K562 (cell line): ENCODE data around the gene C11orf91. TPM values are rescaled to one million over a fixed set of nuclear protein-coding genes. Genes with fewer than 3 reads are reported as not detected.

Experiments
- ATAC-seq: fragments of 200-7000 bp; cut with Tn5 transposase; 3 replicates; pipeline ENCODE4 v1.9.1; 2020; ENCODE audit warnings: moderate library complexity
- BruUV-seq: library from RNA; stranded (reverse); fragments of 400-500 nt; replicated peaks from 2 replicates; lab custom pipeline; 2021; lab: Mats Ljungman, UMichigan
- CTCF ChIA-PET: fragments of 300-600 bp; formaldehyde crosslinking; extraction: SDS; loops from one replicate; lab custom pipeline; 2021; ENCODE audit warnings: low intra/inter-chr PET ratio; lab: Yijun Ruan, JAX
- POLR2A ChIA-PET: fragments of 300-600, 350-650 bp; sonication (Branson Sonifier 250); formaldehyde crosslinking; extraction: SDS; loops from one replicate; lab custom pipeline; 2021; ENCODE audit warnings: antibody characterized with exemption, inconsistent platforms; lab: Yijun Ruan, JAX
- DNase-seq, 4 experiments: peaks; one replicate each; pipeline versions ENCODE4 v3.0.0 to v3.0.0-alpha.2; 2011 to 2018; ENCODE audit warnings: low spot score in 3 of 4, mixed read lengths in 3 of 4; ENCODE audit errors: extremely low read depth in 1 of 4
- FAIRE-seq: peaks from 2 replicates; lab custom pipeline; 2011; peaks lifted over from hg19 to GRCh38; lab: Jason Lieb, UNC
- H2AFZ ChIP-seq: 2 replicates; pipeline ENCODE4 v1.6.0; 2011; ENCODE audit warnings: low read depth, low read length, control low read depth, inconsistent platforms
- H3K27ac ChIP-seq: fragments of 200-600 bp; 3 replicates; pipeline ENCODE4 v1.8.0; 2011; ENCODE audit warnings: low read depth, mild to moderate bottlenecking, control low read depth, inconsistent platforms, low read length, moderate library complexity, mixed read lengths; ENCODE audit errors: extremely low read depth
- H3K27me3 ChIP-seq, 2 experiments: fragments of 300-600 bp in 1 of 2; 2 replicates in 1 of 2; 3 replicates in 1 of 2; pipeline versions ENCODE4 v1.6.0 to v1.8.0; 2011; ENCODE audit warnings: inconsistent platforms in 2 of 2, low read length in 2 of 2, mild to moderate bottlenecking in 1 of 2, mixed read lengths in 1 of 2, moderate library complexity in 1 of 2; ENCODE audit not compliant: control insufficient read depth in 2 of 2, insufficient read depth in 2 of 2
- H3K36me3 ChIP-seq: fragments of 300-600 bp; 3 replicates; pipeline ENCODE4 v1.8.0; 2011; ENCODE audit warnings: mild to moderate bottlenecking, low read length, inconsistent platforms; ENCODE audit not compliant: control insufficient read depth, insufficient read depth
- H3K4me1 ChIP-seq, 2 experiments: fragments of 200-600 bp in 1 of 2; replicated peaks in 1 of 2; 2 replicates in 1 of 2; 3 replicates in 1 of 2; pipeline versions ENCODE4 v1.5.1 to v1.8.0; 2011; ENCODE audit warnings: inconsistent platforms in 2 of 2, low read length in 2 of 2, mild to moderate bottlenecking in 1 of 2, mixed read lengths in 1 of 2, moderate library complexity in 1 of 2; ENCODE audit not compliant: control insufficient read depth in 2 of 2, insufficient read depth in 2 of 2
- H3K4me2 ChIP-seq: 2 replicates; pipeline ENCODE4 v1.6.1; 2011; ENCODE audit warnings: low read length, control low read depth, inconsistent platforms, mixed read lengths; ENCODE audit not compliant: insufficient read depth
- H3K4me3 ChIP-seq: fragments of 200-600 bp; sonication (generic), shearing (Covaris generic); 2 replicates; pipeline ENCODE4 v1.5.1; 2016; ENCODE audit warnings: control low read depth, inconsistent platforms
- H3K79me2 ChIP-seq: fragments of 200-600 bp; 3 replicates; pipeline ENCODE4 v1.8.0; 2011; ENCODE audit warnings: low read length, inconsistent platforms; ENCODE audit not compliant: control insufficient read depth, insufficient read depth
- H3K9ac ChIP-seq, 2 experiments: 2 replicates each; pipeline versions ENCODE4 v1.6.0 to v1.6.1; 2011; ENCODE audit warnings: low read depth in 2 of 2, low read length in 2 of 2, control low read depth in 1 of 2, inconsistent platforms in 1 of 2, mild to moderate bottlenecking in 1 of 2, mixed read lengths in 1 of 2; ENCODE audit not compliant: insufficient read depth in 1 of 2
- H3K9me1 ChIP-seq: one replicate; pipeline ENCODE4 v1.6.0; 2011; ENCODE audit warnings: inconsistent platforms, mild to moderate bottlenecking, low read length, moderate library complexity; ENCODE audit not compliant: control insufficient read depth, insufficient read depth
- H3K9me3 ChIP-seq: replicated peaks from 2 replicates; pipeline ENCODE4 v1.5.1; 2011; ENCODE audit warnings: low read depth, low read length, inconsistent platforms; ENCODE audit not compliant: control insufficient read depth, insufficient read depth
- H4K20me1 ChIP-seq: replicated peaks from 2 replicates; pipeline ENCODE4 v1.6.1; 2011; ENCODE audit warnings: low read length, inconsistent platforms, mixed read lengths; ENCODE audit not compliant: control insufficient read depth, insufficient read depth
- CHD7 ChIP-seq: fragments of 200-600 bp; sonication (generic); IDR thresholded peaks from one replicate; pipeline ENCODE4 v1.6.1; 2012; ENCODE audit warnings: mild to moderate bottlenecking, low read depth, low read length, inconsistent platforms
- NCOA1 ChIP-seq: fragments of 450-650 bp; IDR thresholded peaks from 2 replicates; pipeline ENCODE4 v1.6.1; 2016; ENCODE audit warnings: low read depth
- RBM25 ChIP-seq: fragments of 200-400 bp; formaldehyde crosslinking; IDR thresholded peaks from 2 replicates; pipeline ENCODE4 v1.6.1; 2018; ENCODE audit warnings: low read length, low read depth, moderate library complexity; ENCODE audit not compliant: severe bottlenecking
- ZFP36 ChIP-seq: fragments of 150-350 bp; IDR thresholded peaks from 2 replicates; pipeline ENCODE4 v1.6.1; 2018; ENCODE audit warnings: low read length, low read depth; ENCODE audit not compliant: partially characterized antibody
- ZKSCAN1 ChIP-seq: fragments of 150-350 bp; IDR thresholded peaks from 2 replicates; pipeline ENCODE4 v1.6.1; 2016; ENCODE audit warnings: low read depth, low read length
- WGBS: fragments of 100-300 bp; shearing (Covaris generic); methylation state at CpG from one replicate; pipeline ENCODE4 v1.1.6; 2016; ENCODE audit warnings: low coverage, mixed read lengths; ENCODE audit not compliant: insufficient coverage; ENCODE audit errors: missing lambda C conversion rate; 5-methylcytosine and 5-hydroxymethylcytosine counted together
- in situ Hi-C: fragments of 300-500 bp; cut with MboI; formaldehyde crosslinking; loops from 4 replicates; pipeline ENCODE4 v1.15.0; 2018; ENCODE audit warnings: inconsistent platforms, mixed read lengths
- intact Hi-C: fragments of 100-400 bp; cut with micrococcal nuclease; formaldehyde crosslinking; loops from 2 replicates; pipeline ENCODE4 v1.14.2; 2022
- polyA plus RNA-seq, 8 experiments: library from polyadenylated mRNA; depleted of rRNA in 4 of 8; stranded (reverse) in 5 of 8; unstranded in 3 of 8; fragments of >200 nt; fragmentation: Nextera tagmentation in 2 of 8; fragmentation: Illumina TruSeq in 1 of 8; extraction: Ambion mirVana in 2 of 8; extraction: Trizol in 1 of 8; gene quantifications; 2 replicates each; pipeline versions ENCODE4 v1.2.1 to v1.2.3, GENCODE V29; 2011 to 2014; ENCODE audit warnings: inconsistent platforms in 1 of 8, missing spikeins in 1 of 8
- total RNA-seq, 7 experiments: library from RNA; depleted of rRNA in 6 of 7; stranded (reverse); fragments of >200 nt in 6 of 7; fragmentation: Illumina TruSeq in 2 of 7; extraction: Trizol in 2 of 7; gene quantifications; 2 replicates each; pipeline versions ENCODE4 v1.2.1 to v1.2.3, GENCODE V29; 2011 to 2021; ENCODE audit warnings: low replicate concordance in 1 of 7

C11orf91 gene
- total and polyA plus RNA-seq, 9 of the 15 experiments (the other 6 are each of a cell fraction or from before 2014, with no cell fraction given), result not detected

DNA sequence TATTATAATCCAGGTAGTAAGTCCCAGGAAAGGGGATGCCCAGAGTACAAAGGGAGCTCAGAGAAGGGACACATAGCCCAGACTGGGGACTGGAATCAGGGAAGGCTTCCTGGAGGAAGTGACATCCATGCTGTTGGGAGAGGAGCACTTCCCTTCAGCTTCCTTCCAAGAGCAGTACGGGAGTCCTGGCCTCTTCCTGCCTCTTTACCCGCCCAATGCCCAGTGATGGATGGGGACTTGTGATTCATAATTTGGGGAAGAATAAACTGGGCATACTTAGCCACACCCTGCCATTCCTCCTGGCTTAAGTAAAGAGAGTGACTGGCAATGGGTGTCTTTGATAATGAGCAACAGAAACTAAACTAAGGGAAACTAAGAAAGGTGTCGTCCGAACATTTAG is 11.5 kb downstream of the C11orf91 start:
- no peak overlapping the region for H3K4me2 ChIP-seq
- no TSS peak for BruUV-seq
- WGBS, result 24% methylated on average over 4 of the region's 4 CpGs

More for the DNA sequence above, 11.5 kb downstream of the C11orf91 start:
- no peaks in the 10 kb centered on the region for H3K79me2 ChIP-seq
- ATAC-seq (no peak), FAIRE-seq (no peak), DNase-seq (no peak)
- no peak overlapping the region for H3K27ac ChIP-seq
- intact Hi-C loops, result loop anchor here (2.0 kb wide), 2 partner anchors 146 to 522 kb away; no protein-coding TSS in a partner anchor
- H2AFZ ChIP-seq, result no peak overlapping the region; the same call in 1 of the 2 replicates
- no peak overlapping the region for H3K9ac ChIP-seq
- peaks cover 5 to 10% of the 10 kb centered on the region in 2 experiments; a peak in 4 of 5 replicates for H3K4me1 ChIP-seq
- TF ChIP-seq ZFP36 (peak; percentile 94), RBM25 (peak; percentile 65), NCOA1 (no peak), ZKSCAN1 (no peak), CHD7 (no peak)
- ChIA-PET CTCF (interaction anchor here (1.0 kb wide), 1 partner anchor 523 kb away, joined by 4 read pairs; no protein-coding TSS in a partner anchor), POLR2A (interaction anchor here (0.9 kb wide), 1 partner anchor 10 kb away, joined by 3 read pairs; no protein-coding TSS in a partner anchor)
- H3K9me1 ChIP-seq, result no peaks in the 10 kb centered on the region
- H4K20me1 ChIP-seq, result no peaks in the 10 kb centered on the region
- no peaks in the 10 kb centered on the region for H3K36me3 ChIP-seq
- H3K9me3 ChIP-seq, result no peaks in the 10 kb centered on the region
- in situ Hi-C loops, result loop anchor here (5.0 kb wide), 2 partner anchors 147 to 327 kb away; no protein-coding TSS in a partner anchor
- peaks cover 3 to 19% of the 10 kb centered on the region in 2 experiments; a peak in 4 of 5 replicates for H3K27me3 ChIP-seq
- no peak overlapping the region for H3K4me3 ChIP-seq
